ENCODE results near the gene GPR68. TPM values are rescaled to one million over a fixed set of nuclear protein-coding genes. Genes with fewer than 3 reads are reported as not detected.

Gene GPR68
- total and polyA plus RNA-seq, 4 experiments from 2014 or later, result 3.0 to 10.8 (median 9.5) TPM

DNA sequence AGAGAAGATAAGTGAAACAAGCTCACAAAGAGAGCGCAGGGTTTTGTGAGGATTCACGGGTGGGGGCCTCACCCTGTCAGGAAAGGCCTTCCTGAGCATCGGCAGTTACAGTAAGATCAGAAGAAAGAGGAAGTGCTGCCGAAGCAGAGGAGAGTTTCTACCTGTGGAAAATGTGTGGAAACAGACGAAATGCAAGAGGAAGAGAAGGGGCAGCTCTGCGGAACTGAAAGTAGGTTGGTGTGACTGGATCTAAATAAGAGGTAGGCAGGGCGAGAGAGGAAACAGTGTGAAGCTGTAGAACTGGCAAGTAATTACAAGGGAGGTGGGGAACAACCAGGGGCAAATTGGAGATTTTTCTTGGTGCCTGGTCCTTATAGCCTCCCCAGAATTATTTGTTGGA lies 2.6 kb downstream of the GPR68 start:
- ChIA-PET CTCF (ENCODE audit: partially characterized antibody) (interaction anchor here (1.2 to 6.4 kb wide), 4 partner anchors 13 to 66 kb away, joined by 4 to 52 read pairs (median 35); no protein-coding TSS in a partner anchor), POLR2A (ENCODE audit: partially characterized antibody) (interaction anchor here (0.8 to 21.6 kb wide), 13 partner anchors 12 to 182 kb away, joined by 3 to 963 read pairs (median 13); partner anchors contain the start of genes CCDC88C and RPS6KA5)
- H3K9me3 ChIP-seq (ENCODE audit: control insufficient read depth in 1 of 2, low read length in 2 of 2), result no peaks in the 10 kb centered on the region
- H3K27ac Mint-ChIP-seq, result peak overlapping the region; percentile 92 to 100 (median 99)
- DNase-seq, result peak; percentile 47 to 65 (median 56)
- no peaks in the 10 kb centered on the region for H3K27me3 Mint-ChIP-seq
- no peaks in the 10 kb centered on the region for H3K27me3 ChIP-seq (ENCODE audit: insufficient read depth, low read length)
- H3K4me3 ChIP-seq (ENCODE audit: low read length in 2 of 2), result peak overlapping the region; percentile 66 to 99
- intact Hi-C loops (cut with micrococcal nuclease), result loop anchor here (2.0 kb wide), 2 partner anchors 13 to 65 kb away; no protein-coding TSS in a partner anchor
- peaks cover 0 to 12% (median 3%) of the 10 kb centered on the region in 8 donors for H3K9me3 Mint-ChIP-seq
- peak overlapping the region; percentile 99 for H3K27ac ChIP-seq (ENCODE audit: low read depth, low read length)
- H3K36me3 ChIP-seq (ENCODE audit: insufficient read depth, low read length), result no peaks in the 10 kb centered on the region
- peak overlapping the region; percentile 91 to 99 (median 94) for H3K4me3 Mint-ChIP-seq
- peaks cover 91% of the 10 kb centered on the region for H3K4me1 ChIP-seq (ENCODE audit: insufficient read depth, low read length)
- H3K36me3 Mint-ChIP-seq, result peaks cover 20 to 40% of the 10 kb centered on the region in 2 donors
- peaks cover 68 to 99% (median 85%) of the 10 kb centered on the region in 4 donors for H3K4me1 Mint-ChIP-seq

DNA sequence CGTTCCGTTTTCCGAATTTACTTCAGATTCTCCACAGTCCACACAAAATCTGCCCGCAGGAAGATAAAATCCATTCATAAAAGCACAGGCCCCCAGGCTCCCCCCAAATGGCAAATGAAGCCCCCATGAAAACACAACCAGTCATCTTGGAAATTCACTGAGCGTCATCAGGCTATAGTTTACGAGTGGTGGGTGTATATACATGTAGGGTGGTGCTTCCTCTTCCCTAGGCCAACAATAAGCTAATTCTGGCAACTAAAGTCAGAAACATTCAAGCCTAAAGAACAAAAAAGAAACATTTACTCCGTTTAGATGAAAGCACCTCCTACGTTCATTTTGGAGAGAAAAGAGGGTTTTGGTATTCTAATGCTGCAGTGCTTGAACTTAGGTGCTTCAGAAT lies 5.8 kb downstream of the GPR68 start:
- peaks cover 52 to 88% (median 70%) of the 10 kb centered on the region in 4 donors for H3K4me1 Mint-ChIP-seq
- intact Hi-C loops (cut with micrococcal nuclease), result no loop called here
- ChIA-PET POLR2A (ENCODE audit: partially characterized antibody) (interaction anchor here (0.9 to 21.6 kb wide), 6 partner anchors 11 to 77 kb away, joined by 4 to 963 read pairs (median 6); no protein-coding TSS in a partner anchor), CTCF (ENCODE audit: partially characterized antibody) (interaction anchor here (1.2 kb wide), 1 partner anchor 45 kb away, joined by 3 read pairs; no protein-coding TSS in a partner anchor)
- Histone ChIP-seq H3K27ac (ENCODE audit: low read depth, low read length) (no peak overlapping the region), H3K9me3 (ENCODE audit: control insufficient read depth in 1 of 2, low read length in 2 of 2) (no peaks in the 10 kb centered on the region), H3K4me1 (ENCODE audit: insufficient read depth, low read length) (peaks cover 80% of the 10 kb centered on the region), H3K36me3 (ENCODE audit: insufficient read depth, low read length) (peaks cover 12% of the 10 kb centered on the region), H3K27me3 (ENCODE audit: insufficient read depth, low read length) (no peaks in the 10 kb centered on the region), H3K4me3 (ENCODE audit: low read length in 2 of 2) (no peak overlapping the region)
- peaks cover 0 to 4% (median 0%) of the 10 kb centered on the region in 8 donors for H3K9me3 Mint-ChIP-seq
- H3K27ac Mint-ChIP-seq, result peak overlapping the region; percentile 78 to 100 (median 92)
- no peaks in the 10 kb centered on the region for H3K27me3 Mint-ChIP-seq
- H3K4me3 Mint-ChIP-seq, result peak overlapping the region in 7 of 8 donors; percentile 9 to 64 (median 37)
- H3K36me3 Mint-ChIP-seq, result peaks cover 38 to 54% of the 10 kb centered on the region in 2 donors
- no peak for DNase-seq

DNA sequence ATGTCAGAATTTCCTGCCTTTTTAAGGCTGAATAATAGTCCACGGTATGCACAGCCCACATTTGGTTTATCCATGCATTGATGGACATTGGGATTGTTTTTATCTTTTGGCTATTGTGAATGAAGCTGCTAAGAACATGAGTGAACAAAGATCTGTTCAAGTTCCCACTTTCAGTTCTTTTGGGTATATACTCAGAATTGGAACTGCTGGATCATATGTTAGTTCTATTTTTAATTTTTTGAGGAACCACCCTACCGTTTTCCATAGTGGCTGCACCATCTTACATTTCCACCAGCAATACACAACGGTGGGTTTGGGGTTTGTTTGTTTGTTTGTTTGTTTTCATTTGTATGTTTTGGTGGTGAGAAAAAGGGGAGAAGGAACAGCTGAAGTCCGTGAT lies 6.4 kb downstream of the GPR68 start:
- Histone ChIP-seq H3K27me3 (ENCODE audit: insufficient read depth, low read length) (no peaks in the 10 kb centered on the region), H3K36me3 (ENCODE audit: insufficient read depth, low read length) (peaks cover 12% of the 10 kb centered on the region), H3K27ac (ENCODE audit: low read depth, low read length) (no peak overlapping the region), H3K4me1 (ENCODE audit: insufficient read depth, low read length) (peaks cover 80% of the 10 kb centered on the region), H3K9me3 (ENCODE audit: control insufficient read depth in 1 of 2, low read length in 2 of 2) (no peaks in the 10 kb centered on the region), H3K4me3 (ENCODE audit: low read length in 2 of 2) (no peak overlapping the region)
- CTCF ChIA-PET (ENCODE audit: partially characterized antibody), result interaction anchor here (1.2 kb wide), 1 partner anchor 45 kb away, joined by 3 read pairs; no protein-coding TSS in a partner anchor
- Mint-ChIP-seq H3K4me1 (peaks cover 49 to 87% (median 67%) of the 10 kb centered on the region in 4 donors), H3K27me3 (no peaks in the 10 kb centered on the region), H3K36me3 (peaks cover 38 to 50% of the 10 kb centered on the region in 2 donors), H3K4me3 (peak overlapping the region in 4 of 8 donors; percentile 14 to 63 (median 28)), H3K9me3 (peaks cover 0 to 4% (median 0%) of the 10 kb centered on the region in 8 donors), H3K27ac (peak overlapping the region in 6 of 7 donors; percentile 78 to 100 (median 90))
- intact Hi-C loops (cut with micrococcal nuclease), result no loop called here
- POLR2A ChIA-PET (ENCODE audit: partially characterized antibody), result interaction anchor here (0.9 to 21.6 kb wide), 4 partner anchors 12 to 43 kb away, joined by 4 to 963 read pairs (median 8); no protein-coding TSS in a partner anchor
- no peak for DNase-seq

DNA sequence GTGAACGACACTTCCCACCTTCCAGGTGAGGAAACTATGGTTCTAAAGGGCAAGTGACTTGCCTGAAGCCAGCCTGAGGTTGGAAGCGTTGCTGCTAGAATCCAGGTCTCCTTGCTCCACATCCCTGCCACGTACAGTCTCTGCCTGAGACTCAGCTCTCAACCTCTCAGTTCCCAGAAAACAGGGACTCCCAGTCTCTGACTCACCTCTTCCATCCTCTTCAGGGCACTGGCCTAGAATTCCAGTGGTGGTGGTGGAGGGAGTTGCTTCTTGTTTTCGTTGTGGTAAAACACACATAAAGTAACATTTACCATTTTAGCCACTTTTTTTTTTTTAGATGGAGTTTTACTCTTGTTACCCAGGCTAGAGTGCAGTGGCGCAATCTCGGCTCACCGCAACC lies 7.3 kb downstream of the GPR68 start:
- Mint-ChIP-seq H3K9me3 (peaks cover 0 to 4% (median 0%) of the 10 kb centered on the region in 8 donors), H3K27ac (peak overlapping the region in 6 of 7 donors; percentile 16 to 93 (median 86)), H3K27me3 (no peaks in the 10 kb centered on the region), H3K36me3 (peaks cover 42 to 52% of the 10 kb centered on the region in 2 donors), H3K4me3 (no peak overlapping the region), H3K4me1 (peaks cover 51 to 87% (median 69%) of the 10 kb centered on the region in 4 donors)
- no peak for DNase-seq
- H3K27ac ChIP-seq (ENCODE audit: low read depth, low read length), result no peak overlapping the region
- peaks cover 83% of the 10 kb centered on the region for H3K4me1 ChIP-seq (ENCODE audit: insufficient read depth, low read length)
- ChIA-PET POLR2A (ENCODE audit: partially characterized antibody) (interaction anchor here (23.5 kb wide), 1 partner anchor 11 kb away, joined by 963 read pairs; the partner anchor contains the start of gene GPR68), CTCF (ENCODE audit: partially characterized antibody) (no interaction called here)
- no peaks in the 10 kb centered on the region for H3K27me3 ChIP-seq (ENCODE audit: insufficient read depth, low read length)
- no peaks in the 10 kb centered on the region for H3K9me3 ChIP-seq (ENCODE audit: control insufficient read depth in 1 of 2, low read length in 2 of 2)
- intact Hi-C loops (cut with micrococcal nuclease), result no loop called here
- H3K36me3 ChIP-seq (ENCODE audit: insufficient read depth, low read length), result peaks cover 12% of the 10 kb centered on the region
- no peak overlapping the region for H3K4me3 ChIP-seq (ENCODE audit: low read length in 2 of 2)

DNA sequence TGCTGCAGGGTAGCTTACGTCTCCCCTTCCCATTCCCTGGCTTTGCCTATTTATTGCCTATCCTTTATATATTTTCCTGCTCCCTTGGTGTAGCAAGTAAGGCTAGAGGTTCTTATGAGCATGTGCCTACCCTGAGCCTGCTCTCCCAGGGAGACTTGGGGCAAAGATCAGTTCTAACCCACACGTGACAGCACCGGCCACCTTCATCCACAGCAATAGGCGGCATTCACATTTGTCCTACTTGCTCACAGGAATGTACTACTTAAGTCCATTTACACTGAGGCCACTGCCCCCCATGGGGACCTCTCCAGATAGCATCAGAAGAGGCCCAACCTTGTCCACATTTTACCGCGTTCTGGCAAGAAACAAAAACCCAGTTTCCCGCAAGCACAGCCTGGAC lies 8.7 kb downstream of the GPR68 start:
- DNase-seq, result no peak
- no peaks in the 10 kb centered on the region for H3K9me3 ChIP-seq (ENCODE audit: control insufficient read depth in 1 of 2, low read length in 2 of 2)
- no peak overlapping the region for H3K4me3 Mint-ChIP-seq
- ChIA-PET POLR2A (ENCODE audit: partially characterized antibody) (interaction anchor here (23.5 kb wide), 1 partner anchor 13 kb away, joined by 963 read pairs; the partner anchor contains the start of gene GPR68), CTCF (ENCODE audit: partially characterized antibody) (interaction anchor here (1.1 kb wide), 1 partner anchor 63 kb away, joined by 3 read pairs; no protein-coding TSS in a partner anchor)
- H3K9me3 Mint-ChIP-seq, result peaks cover 0 to 5% (median 0%) of the 10 kb centered on the region in 8 donors
- H3K36me3 Mint-ChIP-seq, result peaks cover 47 to 48% of the 10 kb centered on the region in 2 donors
- no peak overlapping the region for H3K4me3 ChIP-seq (ENCODE audit: low read length in 2 of 2)
- no peaks in the 10 kb centered on the region for H3K27me3 ChIP-seq (ENCODE audit: insufficient read depth, low read length)
- intact Hi-C loops (cut with micrococcal nuclease), result no loop called here
- H3K27me3 Mint-ChIP-seq, result no peaks in the 10 kb centered on the region
- no peak overlapping the region for H3K27ac ChIP-seq (ENCODE audit: low read depth, low read length)
- peak overlapping the region in 4 of 7 donors; percentile 62 to 87 (median 72) for H3K27ac Mint-ChIP-seq
- peaks cover 53 to 87% (median 70%) of the 10 kb centered on the region in 4 donors for H3K4me1 Mint-ChIP-seq
- H3K36me3 ChIP-seq (ENCODE audit: insufficient read depth, low read length), result peaks cover 12% of the 10 kb centered on the region
- H3K4me1 ChIP-seq (ENCODE audit: insufficient read depth, low read length), result peaks cover 84% of the 10 kb centered on the region

DNA sequence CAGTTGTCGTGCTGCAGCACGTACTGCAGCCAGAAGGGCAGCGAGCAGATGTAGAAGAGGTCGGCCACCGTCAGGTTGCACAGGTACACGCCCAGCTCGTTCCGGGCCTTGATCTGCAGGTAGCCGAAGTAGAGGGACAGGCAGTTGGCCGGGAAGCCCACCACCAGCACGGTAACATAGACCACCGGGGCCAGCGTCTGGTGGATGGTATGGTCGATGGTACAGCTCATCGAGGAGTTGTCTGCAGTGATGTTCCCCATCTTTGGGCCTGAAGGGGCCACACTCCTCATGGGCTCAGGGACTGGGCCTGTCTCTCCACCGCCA lies 9.8 kb downstream of the GPR68 start:
- H3K4me1 ChIP-seq (ENCODE audit: insufficient read depth, low read length), result peaks cover 84% of the 10 kb centered on the region
- H3K36me3 Mint-ChIP-seq, result peaks cover 50 to 52% of the 10 kb centered on the region in 2 donors
- CTCF ChIA-PET (ENCODE audit: partially characterized antibody), result interaction anchor here (0.8 kb wide), 1 partner anchor 9 kb away, joined by 3 read pairs; no protein-coding TSS in a partner anchor

More for the DNA sequence above, 9.8 kb downstream of the GPR68 start:
- H3K4me1 Mint-ChIP-seq, result peaks cover 53 to 87% (median 70%) of the 10 kb centered on the region in 4 donors
- H3K27me3 Mint-ChIP-seq, result no peaks in the 10 kb centered on the region
- no peak overlapping the region for H3K4me3 Mint-ChIP-seq
- Histone ChIP-seq H3K9me3 (ENCODE audit: control insufficient read depth in 1 of 2, low read length in 2 of 2) (no peaks in the 10 kb centered on the region), H3K4me3 (ENCODE audit: low read length in 2 of 2) (no peak overlapping the region), H3K36me3 (ENCODE audit: insufficient read depth, low read length) (peaks cover 12% of the 10 kb centered on the region), H3K27ac (ENCODE audit: low read depth, low read length) (no peak overlapping the region), H3K27me3 (ENCODE audit: insufficient read depth, low read length) (no peaks in the 10 kb centered on the region)
- H3K27ac Mint-ChIP-seq, result peak overlapping the region in 5 of 7 donors; percentile 32 to 82 (median 58)
- intact Hi-C loops (cut with micrococcal nuclease), result no loop called here
- H3K9me3 Mint-ChIP-seq, result peaks cover 0 to 11% (median 0%) of the 10 kb centered on the region in 8 donors
- POLR2A ChIA-PET (ENCODE audit: partially characterized antibody), result interaction anchor here (1.7 to 23.5 kb wide), 2 partner anchors 14 to 29 kb away, joined by 7 to 963 read pairs; partner anchors contain the start of gene GPR68
- DNase-seq, result no peak
